HS-5 (cell line): ENCODE measurements around the gene FAM219A.
A peak's percentile ranks its signal among the peaks of the same experiment; 100 is the strongest.

ENCODE experiments used
- DNase-seq: peaks from one replicate; pipeline ENCODE4 v3.0.0-alpha.2; 2012; ENCODE audit warnings: low read depth

FAM219A gene

DNA sequence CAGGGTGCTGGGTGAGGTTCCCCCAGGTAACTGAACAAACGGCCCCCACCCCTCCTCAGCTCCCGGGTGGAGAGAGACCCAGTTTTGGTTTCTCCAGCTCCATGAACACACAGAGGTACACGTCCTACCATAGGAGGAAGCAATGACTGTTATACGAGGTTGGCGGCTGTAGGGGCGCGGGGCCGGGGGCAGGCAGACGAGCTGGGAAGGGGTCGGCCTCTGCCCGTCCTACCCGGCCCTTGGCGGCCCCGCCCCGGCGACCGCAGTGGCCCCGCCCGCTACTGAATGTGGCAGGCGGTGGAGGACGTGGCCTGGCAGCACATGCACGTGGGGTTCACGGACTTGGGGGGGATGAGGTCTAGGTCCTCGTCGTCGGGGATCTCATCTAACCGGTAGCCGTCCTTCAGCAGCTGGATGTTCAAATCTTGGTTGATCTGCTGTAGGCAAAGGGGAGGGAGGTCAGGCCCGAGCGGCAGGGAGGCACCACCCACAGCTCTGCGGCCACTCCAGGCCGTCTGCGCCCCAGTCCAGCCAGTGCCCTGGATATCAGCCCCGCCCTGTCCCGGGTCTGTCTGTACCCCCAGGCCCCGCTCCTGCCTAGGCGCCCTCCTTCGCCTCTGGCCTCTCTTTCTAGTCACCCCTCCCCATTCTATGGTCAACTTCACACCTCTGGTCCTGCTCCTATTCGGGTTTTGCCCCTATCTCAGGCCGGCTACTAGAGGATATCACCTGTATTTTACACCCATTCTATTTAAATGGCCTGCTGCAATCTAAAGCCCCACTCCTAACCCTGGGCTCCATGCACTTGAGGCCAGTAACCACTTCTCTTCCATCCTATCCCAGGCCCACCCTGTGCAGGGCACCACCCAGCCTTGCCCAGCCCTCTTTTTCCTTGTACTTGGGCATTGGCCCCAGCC is 57.4 kb downstream of the FAM219A start:
- no peak for DNase-seq

DNA sequence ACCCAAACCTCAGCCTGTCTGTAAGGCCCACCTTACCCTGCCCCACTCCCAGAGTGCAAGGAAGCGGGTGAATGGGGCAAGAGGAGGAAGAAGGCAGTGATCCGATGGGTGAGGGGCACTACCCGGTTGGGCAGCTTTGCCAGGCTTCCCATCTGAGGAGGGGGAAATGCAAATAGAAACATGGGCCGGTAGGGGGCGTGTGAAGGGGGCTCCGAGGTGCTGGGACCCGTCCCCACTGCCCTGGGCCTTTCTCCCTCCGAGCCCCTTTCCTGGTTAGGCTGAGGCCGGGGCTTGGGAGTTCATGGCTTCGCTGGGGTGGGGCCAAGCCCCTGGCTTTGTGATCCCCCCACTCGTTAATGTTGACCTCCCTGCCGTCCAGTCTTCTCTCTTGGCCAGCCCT is 58.1 kb downstream of the FAM219A start:
- DNase-seq: no peak

- no peak for DNase-seq
These were observed 58.6 kb downstream of the FAM219A start for GRCh38 chr9:34399729-34400128.

GRCh38 chr9:34398875-34399274 is 59.5 kb downstream of the FAM219A start:
- no peak for DNase-seq

DNA sequence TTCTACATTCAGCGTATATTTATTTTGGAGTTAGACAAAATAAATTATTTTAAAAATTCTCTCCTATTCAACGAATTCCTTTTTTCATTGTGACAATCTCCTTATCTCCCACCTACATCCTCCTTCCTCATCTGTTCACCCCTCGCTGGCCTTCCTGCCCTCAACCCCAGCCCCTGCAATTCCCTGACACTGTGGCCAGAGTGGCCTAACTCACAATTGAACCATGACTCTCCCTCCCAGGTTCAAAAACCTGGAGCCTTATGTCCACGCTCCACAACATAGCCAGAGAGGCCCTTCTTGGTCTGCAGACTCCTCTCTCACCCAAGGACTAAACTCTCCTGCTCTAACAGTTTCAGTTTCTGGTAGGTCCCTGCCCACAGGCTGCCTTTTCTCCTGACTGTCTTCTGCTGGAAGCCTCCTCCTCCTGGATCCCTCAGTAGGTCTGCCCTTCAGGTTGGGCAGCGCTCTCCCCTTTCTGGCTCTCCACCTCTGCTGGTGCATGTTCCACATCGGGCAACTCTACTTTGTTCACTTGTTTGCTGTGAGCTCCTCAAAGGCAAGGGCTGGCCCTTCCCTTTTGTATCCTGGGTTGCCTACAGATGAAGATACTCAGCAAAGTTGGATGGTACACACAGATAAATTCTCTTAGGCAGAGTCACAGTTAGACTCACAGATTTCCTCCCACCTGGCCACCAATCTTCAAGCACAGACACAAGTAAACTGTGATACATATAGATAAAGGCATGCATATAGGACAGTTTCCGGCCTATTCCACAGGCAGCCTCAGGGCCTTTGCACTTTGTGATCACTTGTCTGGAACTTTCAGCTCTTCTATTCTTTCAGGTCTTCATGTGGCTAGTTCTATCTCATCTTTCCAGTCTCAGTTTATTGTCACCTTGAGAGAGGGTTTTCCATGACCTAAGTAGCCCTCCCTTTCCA is 61.8 kb downstream of the FAM219A start:
- DNase-seq: no peak

- no peak for DNase-seq
These were observed 65.9 kb downstream of the FAM219A start for GRCh38 chr9:34392511-34392910.

DNA sequence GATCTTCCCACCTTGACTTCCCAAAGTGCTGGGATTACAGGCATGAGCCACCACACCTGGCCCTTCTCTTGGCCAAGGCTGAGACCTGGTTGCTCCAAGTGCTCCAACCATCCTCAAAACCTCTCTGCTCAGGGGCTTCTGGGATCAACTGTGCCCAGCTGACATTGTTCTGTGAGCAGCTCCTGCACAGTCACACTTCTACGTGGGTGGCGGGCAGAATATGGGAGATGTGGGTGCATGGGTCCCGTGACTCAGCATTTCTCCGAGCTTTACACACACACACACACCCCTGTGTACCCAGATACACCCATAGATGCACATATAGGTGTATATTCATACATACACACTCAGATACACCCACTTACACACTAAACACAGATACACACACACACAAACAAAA is 71.1 kb downstream of the FAM219A start:
- DNase-seq: no peak

DNA sequence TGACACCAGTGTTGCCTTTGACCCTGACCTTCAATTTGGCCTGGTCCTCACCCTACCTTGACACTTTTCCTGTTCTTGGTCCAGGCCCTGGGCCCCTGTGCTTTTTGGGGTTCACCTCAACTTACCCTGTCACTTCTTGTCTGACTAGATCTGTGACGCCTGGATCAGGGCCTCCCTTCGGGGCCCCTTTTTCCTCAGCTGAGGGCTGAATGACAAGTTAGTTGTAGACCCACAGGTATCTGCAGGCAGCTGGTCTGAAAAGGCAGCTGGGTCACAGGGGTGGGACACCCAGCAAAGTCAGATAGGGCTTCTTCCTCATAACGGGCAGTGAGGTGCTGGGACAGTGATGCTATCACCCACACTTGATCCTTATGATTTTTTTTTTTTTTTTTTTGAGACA is 71.7 kb downstream of the FAM219A start:
- no peak for DNase-seq

GRCh38 chr9:34385561-34386230 is 72.7 kb downstream of the FAM219A start:
- DNase-seq: no peak

DNA sequence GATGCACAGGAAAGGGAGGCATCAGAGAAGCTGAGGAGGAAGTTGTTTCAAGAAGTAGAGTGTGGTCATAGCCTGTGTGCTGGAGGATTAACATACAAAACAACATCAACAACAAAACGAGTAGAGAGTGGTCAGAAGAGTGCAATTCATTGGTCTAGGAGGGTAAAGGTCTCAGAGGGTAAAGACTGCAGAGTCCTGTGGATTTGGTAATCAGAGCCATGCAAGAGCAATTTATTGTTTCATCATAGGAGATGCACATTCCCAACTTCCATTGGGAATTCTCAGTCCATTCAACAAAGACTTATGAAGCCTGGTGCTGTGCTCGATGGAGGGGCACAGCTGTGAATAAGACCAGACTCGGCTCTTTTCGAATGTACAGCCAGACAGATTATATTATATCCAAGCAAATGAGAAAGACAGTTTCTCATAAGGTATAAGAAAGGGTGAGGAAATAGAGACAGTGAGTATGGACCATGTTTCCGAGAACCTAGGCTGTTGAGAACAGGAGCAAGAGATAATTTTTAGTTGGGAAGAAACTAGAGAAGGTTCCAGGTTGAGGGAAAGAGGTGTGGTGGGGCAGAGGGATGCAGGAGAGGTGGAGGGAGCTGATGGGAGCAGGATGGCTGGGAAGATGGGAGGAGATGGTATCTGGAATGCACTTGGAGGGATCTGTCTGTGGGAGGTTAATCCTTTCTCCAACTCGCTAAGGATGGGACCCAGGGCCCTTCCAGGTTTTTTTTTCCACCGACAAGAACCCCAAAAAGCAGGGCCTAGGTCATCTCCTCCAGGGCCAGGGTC is 73.8 kb downstream of the FAM219A start:
- no peak for DNase-seq

DNA sequence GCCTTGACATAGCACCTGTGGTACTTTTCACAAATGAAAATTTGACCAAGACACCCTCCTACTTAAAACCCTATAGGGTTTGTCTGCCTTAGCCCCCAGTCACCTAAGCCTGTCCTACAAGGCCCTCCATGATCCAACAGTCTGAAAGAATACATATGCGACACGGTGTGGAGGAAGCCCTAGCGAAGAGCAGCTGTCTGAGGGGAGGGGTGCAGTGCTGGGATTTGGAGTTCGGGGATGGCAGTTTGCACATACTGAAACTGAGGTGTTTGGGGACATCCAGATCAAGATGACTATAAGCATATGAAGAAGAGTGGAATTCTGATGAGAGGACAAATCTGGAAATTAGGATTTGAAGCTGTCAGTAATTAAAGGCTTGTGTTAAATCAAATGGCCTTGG is 74.5 kb downstream of the FAM219A start:
- no peak for DNase-seq

- DNase-seq: no peak
These were observed 75.5 kb downstream of the FAM219A start for GRCh38 chr9:34382879-34383278.

DNA sequence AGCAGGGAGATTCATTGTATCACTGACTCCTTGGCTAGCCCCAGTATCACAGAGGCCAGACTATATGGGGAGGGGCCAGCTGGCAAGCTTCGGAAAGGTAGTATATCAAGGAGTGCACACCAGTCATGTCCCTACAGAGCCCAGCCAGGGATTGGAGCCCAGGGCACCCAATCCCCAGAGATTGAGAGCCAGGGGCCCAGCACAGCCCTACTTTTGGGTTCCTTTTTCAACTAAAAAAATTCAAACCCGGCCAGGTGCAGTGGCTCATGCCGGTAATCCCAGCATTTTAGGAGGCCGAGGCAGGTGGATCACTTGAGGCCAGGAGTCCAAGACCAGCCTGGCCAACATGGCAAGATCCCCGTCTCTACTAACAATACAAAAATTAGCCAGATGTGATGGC is 76.3 kb downstream of the FAM219A start:
- no peak for DNase-seq

DNA sequence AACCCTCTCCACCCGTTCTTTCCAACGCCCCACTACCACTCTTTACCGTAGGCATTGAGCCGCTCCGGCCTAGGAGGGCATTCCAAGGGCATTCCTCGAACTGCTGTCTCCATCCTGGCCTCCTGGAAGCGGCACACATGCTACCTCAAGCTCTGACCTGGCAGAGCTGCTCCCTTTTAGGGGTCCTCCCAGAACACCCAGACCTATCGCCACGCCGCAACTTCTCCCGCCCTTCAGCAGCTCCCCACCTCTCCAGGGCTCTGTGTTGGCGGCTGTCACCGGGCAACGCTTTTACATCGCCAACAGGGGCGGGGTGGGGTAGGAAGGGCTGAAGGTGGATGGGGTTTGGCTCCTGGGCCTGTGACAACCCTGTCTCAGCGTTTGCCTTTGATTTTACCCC is 77.0 kb downstream of the FAM219A start:
- DNase-seq: no peak

GRCh38 chr9:34380511-34381315 is 77.7 kb downstream of the FAM219A start:
- DNase-seq: no peak

GRCh38 chr9:34380034-34380510 is 78.3 kb downstream of the FAM219A start:
- DNase-seq: no peak

- peak; percentile 34 for DNase-seq
These were observed 78.9 kb downstream of the FAM219A start for GRCh38 chr9:34379334-34380033.

GRCh38 chr9:34378376-34379060 is 79.9 kb downstream of the FAM219A start:
- no peak for DNase-seq

DNA sequence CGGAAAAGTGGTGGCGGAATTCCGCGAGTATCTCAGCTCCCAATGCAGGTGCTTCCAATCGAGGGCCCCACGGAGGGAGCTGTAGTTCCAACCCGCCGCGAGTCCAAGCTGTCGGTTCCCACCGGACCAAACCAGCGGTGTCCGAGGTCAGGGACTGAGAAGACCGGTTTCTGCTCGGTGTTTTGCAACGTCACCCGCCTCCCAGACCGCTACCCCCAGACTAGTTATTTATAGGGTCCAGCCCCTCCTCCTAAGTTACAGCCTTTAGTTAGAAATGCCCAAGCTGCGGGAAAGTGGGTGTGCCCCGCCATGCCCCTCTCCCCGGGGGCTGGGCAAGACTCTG is 81.0 kb downstream of the FAM219A start:
- no peak for DNase-seq
